ENCODE measurements around the gene E2F7.

DNA sequence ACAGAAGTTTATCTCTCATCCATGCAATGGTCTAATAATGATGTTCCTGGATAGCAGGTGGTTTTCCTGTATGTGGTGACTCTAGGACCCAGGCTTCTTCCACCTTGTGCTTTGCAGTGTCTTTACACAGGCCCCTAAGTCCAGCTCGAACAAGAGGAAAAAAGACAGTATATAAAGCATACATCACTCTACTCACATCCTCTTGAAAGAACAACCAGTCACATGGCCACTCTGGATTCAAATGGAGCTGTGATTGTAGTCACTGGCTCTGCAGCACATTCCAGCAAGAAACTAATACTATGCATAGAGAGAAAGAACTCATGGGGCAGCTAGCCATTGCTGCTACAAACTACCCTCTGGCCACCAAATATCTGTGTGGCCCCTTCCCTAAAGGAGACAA is 11.5 kb upstream of the E2F7 start:
- TF ChIP-seq EZH2 (IDR thresholded peaks at IDR 0.05; ENCODE audit: low read length, missing control alignments) = no peak
- TF ChIP-seq, protein P1, sequence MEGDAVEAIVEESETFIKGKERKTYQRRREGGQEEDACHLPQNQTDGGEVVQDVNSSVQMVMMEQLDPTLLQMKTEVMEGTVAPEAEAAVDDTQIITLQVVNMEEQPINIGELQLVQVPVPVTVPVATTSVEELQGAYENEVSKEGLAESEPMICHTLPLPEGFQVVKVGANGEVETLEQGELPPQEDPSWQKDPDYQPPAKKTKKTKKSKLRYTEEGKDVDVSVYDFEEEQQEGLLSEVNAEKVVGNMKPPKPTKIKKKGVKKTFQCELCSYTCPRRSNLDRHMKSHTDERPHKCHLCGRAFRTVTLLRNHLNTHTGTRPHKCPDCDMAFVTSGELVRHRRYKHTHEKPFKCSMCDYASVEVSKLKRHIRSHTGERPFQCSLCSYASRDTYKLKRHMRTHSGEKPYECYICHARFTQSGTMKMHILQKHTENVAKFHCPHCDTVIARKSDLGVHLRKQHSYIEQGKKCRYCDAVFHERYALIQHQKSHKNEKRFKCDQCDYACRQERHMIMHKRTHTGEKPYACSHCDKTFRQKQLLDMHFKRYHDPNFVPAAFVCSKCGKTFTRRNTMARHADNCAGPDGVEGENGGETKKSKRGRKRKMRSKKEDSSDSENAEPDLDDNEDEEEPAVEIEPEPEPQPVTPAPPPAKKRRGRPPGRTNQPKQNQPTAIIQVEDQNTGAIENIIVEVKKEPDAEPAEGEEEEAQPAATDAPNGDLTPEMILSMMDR (conservative IDR thresholded peaks at IDR 0.05 in 1 of 2, IDR thresholded peaks at IDR 0.05 in 1 of 2; ENCODE audit: low read depth in 1 of 2, low read length in 2 of 2) = no peak

Data from fibroblast of lung (primary cell).